ENCODE results near the gene USP5.

The USP5 gene

DNA sequence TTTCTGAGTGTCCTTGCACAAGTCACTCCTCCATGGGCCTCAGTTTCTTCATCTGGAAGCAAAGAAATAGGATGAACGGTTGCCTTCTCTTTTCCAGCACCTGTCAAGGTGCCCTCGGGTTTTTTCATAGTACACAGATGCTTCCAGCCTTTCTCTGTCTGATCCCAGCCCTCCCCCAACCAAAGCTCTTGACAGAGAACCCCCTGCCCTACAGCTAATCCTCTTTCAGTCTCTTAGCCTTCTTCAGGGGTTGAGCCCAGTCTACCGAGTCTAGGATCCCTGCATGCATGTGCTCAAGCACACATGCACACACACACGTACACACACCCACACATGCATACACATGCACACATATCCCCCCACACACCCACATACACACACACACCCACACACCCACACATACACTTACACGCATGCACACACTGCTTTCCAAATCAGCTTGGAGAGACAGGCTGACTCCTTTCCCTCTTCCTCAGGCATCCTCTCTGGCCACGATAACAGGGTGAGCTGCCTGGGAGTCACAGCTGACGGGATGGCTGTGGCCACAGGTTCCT is 5.6 kb upstream of the USP5 start:
- H4K20me1 ChIP-seq (ENCODE audit: low read depth, low read length) = no peaks in the 10 kb centered on the region
- peaks cover 6% of the 10 kb centered on the region; the same call in 1 of the 2 replicates for H3F3A ChIP-seq (ENCODE audit: insufficient read depth)
- H3K36me3 ChIP-seq (ENCODE audit: low read length) = no peaks in the 10 kb centered on the region
- H3K4me3 ChIP-seq (ENCODE audit: insufficient read depth, low read length, poor library complexity, severe bottlenecking) = no peak overlapping the region
- H3K9me2 ChIP-seq (replicated peaks; ENCODE audit: insufficient read depth, low read length) = no peaks in the 10 kb centered on the region
- H3K4me2 ChIP-seq (ENCODE audit: low read depth, low read length, poor library complexity, severe bottlenecking) = no peak overlapping the region
- TF ChIP-seq, protein P1, sequence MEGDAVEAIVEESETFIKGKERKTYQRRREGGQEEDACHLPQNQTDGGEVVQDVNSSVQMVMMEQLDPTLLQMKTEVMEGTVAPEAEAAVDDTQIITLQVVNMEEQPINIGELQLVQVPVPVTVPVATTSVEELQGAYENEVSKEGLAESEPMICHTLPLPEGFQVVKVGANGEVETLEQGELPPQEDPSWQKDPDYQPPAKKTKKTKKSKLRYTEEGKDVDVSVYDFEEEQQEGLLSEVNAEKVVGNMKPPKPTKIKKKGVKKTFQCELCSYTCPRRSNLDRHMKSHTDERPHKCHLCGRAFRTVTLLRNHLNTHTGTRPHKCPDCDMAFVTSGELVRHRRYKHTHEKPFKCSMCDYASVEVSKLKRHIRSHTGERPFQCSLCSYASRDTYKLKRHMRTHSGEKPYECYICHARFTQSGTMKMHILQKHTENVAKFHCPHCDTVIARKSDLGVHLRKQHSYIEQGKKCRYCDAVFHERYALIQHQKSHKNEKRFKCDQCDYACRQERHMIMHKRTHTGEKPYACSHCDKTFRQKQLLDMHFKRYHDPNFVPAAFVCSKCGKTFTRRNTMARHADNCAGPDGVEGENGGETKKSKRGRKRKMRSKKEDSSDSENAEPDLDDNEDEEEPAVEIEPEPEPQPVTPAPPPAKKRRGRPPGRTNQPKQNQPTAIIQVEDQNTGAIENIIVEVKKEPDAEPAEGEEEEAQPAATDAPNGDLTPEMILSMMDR (IDR thresholded peaks at IDR 0.05; ENCODE audit: insufficient read depth, low read length, poor library complexity, severe bottlenecking) = no peak
- no peak for TF ChIP-seq EZH2phosphoT487 (conservative IDR thresholded peaks at IDR 0.05; ENCODE audit: low read length)
- H3K79me2 ChIP-seq (ENCODE audit: insufficient read depth, low read length) = peaks cover 17% of the 10 kb centered on the region
- no peak overlapping the region for H3K27ac ChIP-seq (ENCODE audit: low read depth, low read length)
- no peak overlapping the region for H3K9ac ChIP-seq (ENCODE audit: low read length)
- no peaks in the 10 kb centered on the region for H3K27me3 ChIP-seq (ENCODE audit: low read length)
- H2AFZ ChIP-seq (ENCODE audit: low read depth, low read length, severe bottlenecking) = no peak overlapping the region
- no peaks in the 10 kb centered on the region for H3K9me3 ChIP-seq (ENCODE audit: insufficient read depth, low read length)

DNA sequence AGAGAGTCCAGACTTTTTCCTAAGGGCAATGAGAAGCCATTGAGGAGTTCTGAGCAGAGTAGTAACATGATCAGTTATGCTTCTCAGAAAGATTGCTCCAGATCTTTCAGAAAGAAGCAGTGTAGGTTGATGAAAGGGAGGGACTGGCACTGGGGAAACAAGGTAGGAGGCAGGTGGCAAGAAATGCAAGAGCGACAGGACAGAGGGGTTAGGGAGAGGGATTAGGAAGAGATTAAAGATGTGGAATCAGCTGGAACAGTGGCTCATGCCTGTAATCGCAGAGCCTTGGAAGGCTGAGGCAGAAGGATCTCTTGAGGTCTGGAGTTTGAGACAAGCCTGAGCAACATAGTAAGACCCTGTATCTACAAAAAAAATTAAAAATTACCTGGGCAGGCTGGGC is 4.3 kb upstream of the USP5 start:
- H3K27me3 ChIP-seq (ENCODE audit: low read length) = no peaks in the 10 kb centered on the region
- H3K36me3 ChIP-seq (ENCODE audit: low read length) = no peaks in the 10 kb centered on the region
- no peaks in the 10 kb centered on the region for H3K9me3 ChIP-seq (ENCODE audit: insufficient read depth, low read length)
- TF ChIP-seq, protein P1 (IDR thresholded peaks at IDR 0.05; ENCODE audit: insufficient read depth, low read length, poor library complexity, severe bottlenecking) = no peak
- no peak for TF ChIP-seq EZH2phosphoT487 (conservative IDR thresholded peaks at IDR 0.05; ENCODE audit: low read length)
- H3K79me2 ChIP-seq (ENCODE audit: insufficient read depth, low read length) = peaks cover 17% of the 10 kb centered on the region
- no peak overlapping the region for H3K27ac ChIP-seq (ENCODE audit: low read depth, low read length)
- H2AFZ ChIP-seq (ENCODE audit: low read depth, low read length, severe bottlenecking) = no peak overlapping the region
- no peak overlapping the region for H3K4me3 ChIP-seq (ENCODE audit: insufficient read depth, low read length, poor library complexity, severe bottlenecking)
- H3K4me2 ChIP-seq (ENCODE audit: low read depth, low read length, poor library complexity, severe bottlenecking) = no peak overlapping the region
- H4K20me1 ChIP-seq (ENCODE audit: low read depth, low read length) = no peaks in the 10 kb centered on the region
- H3K9me2 ChIP-seq (replicated peaks; ENCODE audit: insufficient read depth, low read length) = no peaks in the 10 kb centered on the region
- no peak overlapping the region for H3K9ac ChIP-seq (ENCODE audit: low read length)
- H3F3A ChIP-seq (ENCODE audit: insufficient read depth) = peaks cover 9% of the 10 kb centered on the region; the same call in 1 of the 2 replicates

DNA sequence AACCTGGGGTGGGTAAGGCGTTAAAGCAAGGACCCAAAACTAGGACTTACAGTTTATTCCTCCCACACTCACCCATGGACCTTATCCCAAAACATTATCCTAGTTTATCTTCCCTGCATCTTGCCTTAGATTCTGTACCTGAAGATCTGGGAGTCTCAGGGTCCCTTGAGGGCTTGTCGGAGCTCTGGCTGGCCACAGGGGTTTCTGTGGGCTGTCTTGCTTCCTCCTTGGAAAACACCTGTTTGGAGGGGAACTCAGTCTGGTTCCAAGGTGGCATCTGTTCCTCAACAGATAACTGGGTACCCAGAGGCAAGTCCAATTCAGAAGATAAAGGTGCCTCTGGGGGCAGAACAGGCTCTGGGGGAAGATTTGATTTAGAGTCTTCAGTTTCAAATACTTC is 2.5 kb upstream of the USP5 start:
- no peak overlapping the region for H2AFZ ChIP-seq (ENCODE audit: low read depth, low read length, severe bottlenecking)
- H3K79me2 ChIP-seq (ENCODE audit: insufficient read depth, low read length) = peaks cover 34% of the 10 kb centered on the region
- no peak for TF ChIP-seq EZH2phosphoT487 (conservative IDR thresholded peaks at IDR 0.05; ENCODE audit: low read length)
- TF ChIP-seq, protein P1 (IDR thresholded peaks at IDR 0.05; ENCODE audit: insufficient read depth, low read length, poor library complexity, severe bottlenecking) = no peak
- H3K27ac ChIP-seq (ENCODE audit: low read depth, low read length) = no peak overlapping the region
- H3K4me3 ChIP-seq (ENCODE audit: insufficient read depth, low read length, poor library complexity, severe bottlenecking) = no peak overlapping the region
- H4K20me1 ChIP-seq (ENCODE audit: low read depth, low read length) = no peaks in the 10 kb centered on the region
- H3K36me3 ChIP-seq (ENCODE audit: low read length) = no peaks in the 10 kb centered on the region
- H3K9me2 ChIP-seq (replicated peaks; ENCODE audit: insufficient read depth, low read length) = no peaks in the 10 kb centered on the region
- H3F3A ChIP-seq (ENCODE audit: insufficient read depth) = peaks cover 9% of the 10 kb centered on the region; the same call in 1 of the 2 replicates
- no peaks in the 10 kb centered on the region for H3K27me3 ChIP-seq (ENCODE audit: low read length)
- H3K9ac ChIP-seq (ENCODE audit: low read length) = 0 out of 2 replicates have a peak overlapping the region, but pooled peaks have one; percentile 93
- no peaks in the 10 kb centered on the region for H3K9me3 ChIP-seq (ENCODE audit: insufficient read depth, low read length)
- H3K4me2 ChIP-seq (ENCODE audit: low read depth, low read length, poor library complexity, severe bottlenecking) = peak overlapping the region; percentile 73
